Stimulated activated CD4-positive, alpha-beta T cell treated with anti-CD3 and anti-CD28 coated beads, TNF-alpha, amount 100 ng/mL, for 4 hours (primary cell): ENCODE results near the gene ZSCAN23.
"Not testable (repeated sequence)": the region's sequence is repeated elsewhere in the genome, so short reads cannot be mapped to it uniquely, and the experiment has no call there.

Experiments
- DNase-seq, 3 experiments: peaks; one replicate each; pipeline ENCODE4 v3.0.0-alpha.2; 2020; ENCODE audit warnings: low read depth in 3 of 3

ZSCAN23 gene

GRCh38 chr6:28442586-28442985, 705 bp downstream of the ZSCAN23 start:
- no peak for DNase-seq

GRCh38 chr6:28436404-28436803, 6.9 kb downstream of the ZSCAN23 start:
- DNase-seq = no peak

GRCh38 chr6:28433119-28433518, 10.2 kb downstream of the ZSCAN23 start:
- DNase-seq = no peak

GRCh38 chr6:28429781-28430180, 13.5 kb downstream of the ZSCAN23 start:
- DNase-seq = no peak

GRCh38 chr6:28425944-28426541, 17.2 kb downstream of the ZSCAN23 start:
- DNase-seq = no peak

- DNase-seq = no peak
Observed at GRCh38 chr6:28424163-28424562, 19.1 kb downstream of the ZSCAN23 start.

- no peak for DNase-seq
Observed at GRCh38 chr6:28423546-28423945, 19.7 kb downstream of the ZSCAN23 start.

GRCh38 chr6:28413681-28414080, 29.6 kb downstream of the ZSCAN23 start:
- DNase-seq = no peak

- no peak for DNase-seq
Observed at GRCh38 chr6:28410767-28411166, 32.5 kb downstream of the ZSCAN23 start.

GRCh38 chr6:28408076-28408802, 35.1 kb downstream of the ZSCAN23 start:
- DNase-seq = no peak

- no peak for DNase-seq
Observed at GRCh38 chr6:28407401-28407800, 35.9 kb downstream of the ZSCAN23 start.

- not testable (repeated sequence) for DNase-seq
Observed at GRCh38 chr6:28403923-28404322, 39.4 kb downstream of the ZSCAN23 start.

- no peak for DNase-seq
Observed at GRCh38 chr6:28402197-28402596, 41.1 kb downstream of the ZSCAN23 start.

GRCh38 chr6:28401172-28401571, 42.1 kb downstream of the ZSCAN23 start:
- no peak for DNase-seq

- DNase-seq = no peak
Observed at GRCh38 chr6:28400122-28400451, 43.2 kb downstream of the ZSCAN23 start.

- DNase-seq = peak; percentile 59 to 70 (median 65)
Observed at GRCh38 chr6:28399350-28400121, 43.8 kb downstream of the ZSCAN23 start, which contains the start of gene ZSCAN12. ZSCAN12 (minus strand) TSS chr6:28399747; CDS start chr6:28398405, 1,342 bp downstream.

GRCh38 chr6:28395918-28396317, 47.4 kb downstream of the ZSCAN23 start:
- no peak for DNase-seq

GRCh38 chr6:28393912-28394662, 49.2 kb downstream of the ZSCAN23 start:
- no peak for DNase-seq

- DNase-seq = no peak
Observed at GRCh38 chr6:28390688-28391087, 52.6 kb downstream of the ZSCAN23 start.

- DNase-seq = no peak
Observed at GRCh38 chr6:28384143-28384533, 59.2 kb downstream of the ZSCAN23 start.

GRCh38 chr6:28383235-28384142, 59.8 kb downstream of the ZSCAN23 start:
- peak in 2 of 3 experiments; percentile 5 to 12 for DNase-seq
